Liver (tissue), 3 donors: ENCODE data around the gene LRRN2.

Experiments used
- CTCF ChIP-seq: fragments of 150-350 bp; IDR thresholded peaks from 2 replicates; pipeline ENCODE4 v1.5.1; 2017; ENCODE audit warnings: improper control_type of control experiment, low read depth, low read length; ENCODE audit not compliant: missing input control
- EGR1 ChIP-seq, 2 donors: IDR thresholded peaks; 2 replicates each; pipeline ENCODE4 v1.6.1; 2016 to 2018; ENCODE audit warnings: antibody characterized with exemption in 2 of 2, low read depth in 2 of 2
- FOXA1 ChIP-seq: IDR thresholded peaks from 2 replicates; pipeline ENCODE4 v1.6.1; 2016; ENCODE audit warnings: antibody characterized with exemption
- FOXA2 ChIP-seq: IDR thresholded peaks from 2 replicates; pipeline ENCODE4 v1.6.1; 2016; ENCODE audit warnings: antibody characterized with exemption
- MAX ChIP-seq: IDR thresholded peaks from 2 replicates; pipeline ENCODE4 v1.6.1; 2016; ENCODE audit warnings: antibody characterized with exemption
- REST ChIP-seq: IDR thresholded peaks from 2 replicates; pipeline ENCODE4 v1.6.1; 2016; ENCODE audit warnings: antibody characterized with exemption, mild to moderate bottlenecking
- TAF1 ChIP-seq: conservative IDR thresholded peaks from 2 replicates; pipeline ENCODE4 v1.6.1; 2016; ENCODE audit warnings: antibody characterized with exemption, mild to moderate bottlenecking
- ZBTB33 ChIP-seq: IDR thresholded peaks from 2 replicates; pipeline ENCODE4 v1.6.1; 2016; ENCODE audit warnings: antibody characterized with exemption
- donor health status: healthy.
- donor health status: healthy.

- TF ChIP-seq TAF1 (no peak), EGR1 (IDR thresholded peaks at IDR 0.05; ENCODE audit: low read depth in 2 of 2) (no peak), CTCF (no peak), MAX (no peak), FOXA1 (no peak), ZBTB33 (no peak), REST (no peak), FOXA2 (no peak)
Measured at GRCh38 chr1:204598319-204598969, 87.1 kb downstream of the LRRN2 start.
